ENCODE data around the gene GINS1.

DNA sequence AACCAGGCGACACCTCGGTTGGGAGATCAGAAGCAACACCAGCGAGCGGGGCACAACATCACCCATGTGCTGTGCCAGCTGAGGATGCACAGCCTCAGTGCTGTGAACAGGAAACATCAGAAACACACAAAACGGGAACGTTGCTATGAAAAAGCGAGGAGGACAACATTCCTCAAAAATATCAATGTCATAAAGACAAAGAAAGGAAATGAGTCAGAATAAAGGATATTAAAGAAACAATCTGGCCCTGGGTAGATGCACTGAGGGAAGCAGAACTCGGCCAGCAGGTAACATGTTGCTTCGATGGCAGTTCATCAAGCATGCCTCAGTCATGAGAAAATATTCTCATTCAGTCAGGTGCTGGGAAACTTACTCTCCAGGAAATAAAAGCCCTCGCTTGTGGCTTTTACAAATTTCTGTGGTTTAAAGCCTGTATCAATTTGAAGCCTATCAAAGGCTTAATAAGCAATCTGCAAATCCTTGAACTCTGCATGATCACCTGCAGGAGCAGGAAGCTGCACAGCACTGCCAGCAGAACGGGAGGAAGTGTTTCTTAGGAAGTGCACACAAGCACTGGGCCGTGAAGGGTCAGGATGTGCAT lies 77.5 kb downstream of the GINS1 start:
- TF ChIP-seq ZBTB8A (CRISPR knock-in tag; IDR thresholded peaks at IDR 0.05; ENCODE audit: borderline replicate concordance, low read depth): no peak
- no peak for TF ChIP-seq ZFP37 (CRISPR knock-in tag; IDR thresholded peaks at IDR 0.05; ENCODE audit: borderline replicate concordance)
- no peak for TF ChIP-seq RBAK (CRISPR knock-in tag; IDR thresholded peaks at IDR 0.05)

Data from HepG2 (cell line).